GOT3 (cell line): ENCODE data around the gene HNRNPCL2.
"Not testable (repeated sequence)": the region's sequence is repeated elsewhere in the genome, so short reads cannot be mapped to it uniquely, and the experiment has no call there.

Experiments
- DNase-seq: peaks from one replicate; lab custom pipeline; 2025; ENCODE audit warnings: mixed read lengths; lab: John Stamatoyannopoulos, UW

HNRNPCL2 gene

DNA sequence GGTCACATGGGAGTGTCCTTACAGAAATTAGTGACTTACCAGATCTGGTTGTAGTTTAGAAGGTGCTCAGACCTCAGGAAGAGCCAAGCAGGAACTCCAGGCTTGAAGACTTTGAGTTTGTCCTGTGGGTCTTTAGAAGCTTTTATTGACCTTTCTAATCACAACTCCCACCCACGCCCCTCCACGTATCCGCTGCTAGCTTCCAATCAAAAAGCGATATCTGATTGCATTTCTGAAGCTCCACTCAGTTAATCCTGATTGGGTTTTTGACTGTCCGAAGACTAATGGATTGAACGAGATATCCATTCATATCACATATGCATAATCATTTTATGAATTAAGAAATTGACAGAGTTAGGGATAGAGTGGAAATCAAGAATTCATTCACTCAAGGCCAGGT is at the start of gene HNRNPCL2:
Gene HNRNPCL2 (minus strand): TSS at position 101 of the 400 bp plus-strand sequence. CDS start 454 bp downstream, outside the sequence.
- not testable (repeated sequence) for DNase-seq

- DNase-seq, result not testable (repeated sequence)
Observed at GRCh38 chr1:13165531-13165930, 48.9 kb upstream of the HNRNPCL2 start, which contains the start of gene HNRNPCL4. Gene HNRNPCL4, minus strand, starts transcription at chr1:13165631. Its CDS starts 164 bp downstream, at chr1:13165467.

- DNase-seq, result not testable (repeated sequence)
Observed at GRCh38 chr1:13155909-13156308, 39.3 kb upstream of the HNRNPCL2 start, which contains the start of gene PRAMEF26. Gene PRAMEF26, minus strand, starts transcription at chr1:13156009. Its CDS starts 2,914 bp downstream, at chr1:13153095.

DNA sequence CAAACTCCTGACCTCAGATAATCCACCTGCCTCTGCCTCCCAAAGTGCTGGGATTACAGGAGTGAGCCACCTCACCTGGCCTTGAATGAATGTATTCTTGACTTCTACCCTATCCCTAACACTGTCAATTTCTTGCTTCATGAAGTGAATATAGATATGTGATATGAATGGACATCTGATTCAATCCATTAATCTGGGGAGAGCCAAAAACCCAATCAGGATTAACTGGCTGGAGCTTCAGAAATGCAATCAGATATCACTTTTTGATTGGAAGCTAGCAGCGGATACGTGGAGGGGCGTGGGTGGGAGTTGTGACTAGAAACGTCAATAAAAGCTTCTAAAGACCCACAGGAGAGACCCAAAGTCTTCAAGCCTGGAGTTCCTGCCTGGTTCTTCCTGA is 46.2 kb downstream of the HNRNPCL2 start, which contains the start of gene PRAMEF25:
Gene PRAMEF25 (plus strand): TSS at position 301 of the 400 bp plus-strand sequence. CDS start 2,920 bp downstream, outside the sequence.
- not testable (repeated sequence) for DNase-seq
